Activated T-cell treated with anti-CD3 and anti-CD28 coated beads for 1 hour (primary cell): ENCODE results near the gene CALB2.

Experiments used
- DNase-seq: peaks from one replicate; pipeline ENCODE4 v3.0.0-alpha.2; 2020; ENCODE audit warnings: low read depth

The CALB2 gene

GRCh38 chr16:71426069-71426879 is 67.8 kb downstream of the CALB2 start:
- no peak for DNase-seq

DNA sequence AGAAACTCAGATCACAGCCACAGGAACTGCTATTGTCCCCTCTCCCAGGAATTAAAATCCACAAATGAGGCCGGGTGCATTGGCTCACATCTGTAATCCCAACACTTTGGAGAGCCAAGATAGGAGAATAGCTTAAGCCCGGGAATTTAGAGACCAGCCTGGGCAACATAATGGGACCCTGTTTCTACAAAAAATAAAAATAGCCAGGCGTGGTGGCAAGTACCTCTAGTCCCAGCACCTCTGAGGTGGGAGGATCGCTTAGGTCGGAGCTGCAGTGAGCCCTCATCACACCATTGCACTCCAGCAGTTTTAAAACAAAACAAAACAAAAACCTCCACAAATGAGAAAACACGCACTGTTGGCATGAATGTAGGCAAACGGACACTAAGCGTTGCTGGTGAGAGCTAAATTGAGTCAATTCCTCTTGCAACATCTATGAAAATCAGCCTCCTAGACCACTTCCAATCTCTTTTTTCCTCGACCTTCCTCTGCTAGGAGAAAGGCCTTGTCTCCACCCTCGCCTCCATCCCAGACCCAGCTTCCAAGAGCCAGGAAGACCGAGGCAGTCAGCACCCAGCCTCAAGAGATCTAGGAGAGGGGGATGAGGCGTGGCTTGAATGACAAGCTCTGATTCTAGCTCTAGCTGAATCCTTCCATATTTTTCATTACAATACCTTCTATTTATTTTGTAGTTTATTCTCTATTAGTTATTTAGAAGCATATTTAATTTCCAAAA is 68.5 kb downstream of the CALB2 start:
- no peak for DNase-seq

DNA sequence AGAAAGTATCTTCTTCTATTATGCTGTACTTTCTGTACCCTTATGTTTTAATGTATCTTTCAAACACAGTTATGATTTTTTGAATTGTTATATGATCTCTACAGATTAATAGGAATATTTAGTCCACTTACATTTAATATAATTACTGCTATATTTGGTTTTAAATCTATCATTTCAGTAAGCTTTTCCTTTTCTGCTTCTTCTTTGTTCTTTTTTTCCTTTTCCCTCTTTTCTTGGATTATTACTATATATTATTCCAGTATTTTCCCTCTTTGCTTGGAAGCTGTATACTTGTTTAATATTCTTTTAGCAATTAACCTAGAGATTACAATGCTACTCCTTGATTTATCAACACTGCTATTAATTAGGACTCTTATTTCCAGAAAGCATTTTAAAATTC is 69.9 kb downstream of the CALB2 start:
- no peak for DNase-seq

- no peak for DNase-seq
Measured at GRCh38 chr16:71428883-71429282, 70.4 kb downstream of the CALB2 start.

GRCh38 chr16:71429581-71429980 is 71.1 kb downstream of the CALB2 start:
- no peak for DNase-seq

GRCh38 chr16:71430744-71431143 is 72.2 kb downstream of the CALB2 start:
- no peak for DNase-seq

DNA sequence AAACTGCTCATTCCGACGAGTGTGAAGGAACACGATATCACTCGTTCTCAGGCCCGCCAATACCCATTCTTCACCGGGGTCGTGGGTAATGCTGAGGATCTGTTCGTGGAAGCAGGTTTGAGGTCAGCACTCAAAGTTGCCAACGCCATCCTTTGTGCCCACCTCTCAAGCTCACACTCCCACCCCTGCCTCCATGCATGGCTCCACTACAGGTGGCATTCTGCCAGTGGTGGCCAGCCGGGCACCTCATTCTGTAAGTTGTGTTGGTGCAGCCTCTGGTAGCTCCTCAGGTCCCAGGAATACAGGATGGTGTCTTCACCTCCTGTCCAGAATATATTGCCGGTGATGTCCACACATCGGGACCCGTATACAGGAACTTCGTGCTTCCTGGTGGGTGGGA is 72.7 kb downstream of the CALB2 start:
- DNase-seq = no peak

DNA sequence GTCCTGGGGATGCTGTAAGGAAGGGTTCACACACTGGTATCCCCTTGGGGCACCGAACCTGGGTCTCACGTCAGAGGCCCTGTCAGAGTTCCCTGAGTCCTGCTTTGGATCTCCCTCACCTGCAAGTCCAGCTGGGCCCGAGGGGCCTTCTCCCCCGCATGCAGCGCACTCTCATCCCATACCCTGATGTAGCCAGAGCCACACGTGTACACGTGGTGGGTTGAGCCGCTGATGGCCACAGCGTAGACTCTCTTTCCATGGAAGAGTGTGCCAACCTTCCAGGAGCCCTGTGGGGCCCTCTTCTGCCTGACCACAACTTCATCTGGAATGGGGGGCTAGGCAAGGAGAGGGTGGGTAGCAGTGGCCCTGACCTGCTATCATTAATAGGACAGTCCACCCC is 73.5 kb downstream of the CALB2 start:
- DNase-seq = no peak

DNA sequence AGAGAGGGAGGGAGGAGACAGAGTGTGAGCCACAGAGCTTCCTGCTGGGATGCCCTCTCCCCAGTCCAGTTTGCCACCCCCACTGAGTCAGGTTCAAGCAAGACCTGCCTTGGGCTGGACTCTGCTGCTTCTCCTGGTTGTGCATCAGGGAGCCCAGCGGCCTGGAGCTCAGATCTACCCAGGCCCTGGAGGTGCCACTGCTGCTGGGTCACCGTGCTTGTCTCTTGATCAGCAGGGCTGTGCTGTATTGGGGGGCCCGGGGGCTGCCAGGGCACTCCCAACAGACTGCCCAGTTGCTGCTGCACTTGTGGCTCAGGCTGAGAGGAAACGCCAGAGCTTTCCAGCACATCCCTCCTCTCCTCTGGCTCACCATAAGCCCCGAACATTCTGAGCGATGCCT is 74.4 kb downstream of the CALB2 start:
- DNase-seq = no peak

DNA sequence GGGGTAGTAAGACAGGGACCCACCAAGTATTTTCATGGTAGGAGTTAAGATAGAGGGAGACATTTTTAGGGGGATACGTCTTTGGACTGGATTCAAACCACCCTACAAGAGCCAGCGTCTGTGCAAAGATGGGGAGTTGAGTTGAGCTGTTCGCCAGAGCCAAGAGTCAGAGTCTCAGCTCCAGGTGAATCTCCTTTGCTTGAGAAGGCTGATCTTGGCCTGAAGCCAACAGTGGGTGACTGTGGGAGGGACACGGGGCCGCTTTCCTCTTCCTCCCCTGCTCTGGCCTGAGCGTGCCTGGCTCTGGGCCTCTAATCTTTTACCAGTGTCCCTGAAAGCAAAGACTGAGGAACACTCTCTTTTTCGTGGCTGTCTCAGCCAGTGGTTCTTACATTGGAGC is 78.0 kb downstream of the CALB2 start:
- DNase-seq = no peak

DNA sequence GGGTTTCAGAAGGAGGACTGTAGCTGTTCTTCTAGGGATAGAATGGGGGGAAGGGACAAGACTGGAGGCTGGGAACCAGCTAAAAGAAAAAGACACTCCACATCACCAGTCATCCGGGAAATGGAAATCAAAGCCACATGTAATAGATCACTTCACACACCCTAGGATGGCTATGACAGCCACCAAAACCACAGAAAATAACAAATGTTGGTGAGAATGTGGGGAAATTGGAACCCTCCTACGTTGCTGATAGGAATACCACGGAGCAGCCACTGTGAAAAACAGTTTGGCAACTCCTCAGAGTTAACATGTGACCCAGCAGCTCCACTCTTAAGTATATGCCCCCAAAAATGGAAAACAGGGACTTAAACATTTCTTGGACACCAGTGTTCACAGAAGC is 81.0 kb downstream of the CALB2 start:
- DNase-seq = no peak
